HG03108 (cell line): Measurements from ENCODE around the gene ADAM22.

Source experiments
- ATAC-seq: cut with Tn5 transposase; IDR thresholded peaks from one replicate; pipeline ENCODE4 v1.9.1; 2021; ENCODE audit warnings: moderate library complexity; ENCODE audit not compliant: unreplicated experiment

The ADAM22 gene

DNA sequence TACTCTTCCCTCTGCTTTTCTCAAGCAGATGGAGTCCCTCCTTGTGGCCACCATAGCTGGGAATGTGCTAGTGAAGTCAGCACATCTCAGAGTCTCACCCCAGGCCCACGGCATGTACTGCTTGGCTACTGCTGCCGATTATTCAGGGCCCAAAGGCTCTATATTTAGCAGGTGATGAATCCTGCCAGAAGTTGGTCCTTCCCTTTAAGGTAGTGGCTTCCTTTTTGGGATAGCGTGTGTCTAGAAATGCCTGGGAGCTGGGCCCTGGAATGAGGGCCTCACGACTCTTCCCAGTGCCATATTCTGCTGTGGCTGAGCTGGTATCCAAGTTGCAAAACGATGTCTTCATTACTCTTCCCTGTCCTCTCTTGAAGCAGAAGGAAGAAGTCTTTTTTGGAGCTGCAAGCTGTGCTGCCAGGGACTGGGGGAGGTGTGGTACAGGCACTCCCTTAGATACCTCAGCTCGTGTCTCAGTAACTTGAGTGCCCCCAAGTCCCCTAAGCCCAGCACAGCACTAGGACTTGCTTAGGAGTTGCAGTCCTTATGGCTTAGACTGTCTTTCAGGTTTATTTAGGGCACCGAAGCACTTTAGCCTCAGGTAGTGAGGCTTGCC, 100.1 kb downstream of the ADAM22 start:
- no peak for ATAC-seq

DNA sequence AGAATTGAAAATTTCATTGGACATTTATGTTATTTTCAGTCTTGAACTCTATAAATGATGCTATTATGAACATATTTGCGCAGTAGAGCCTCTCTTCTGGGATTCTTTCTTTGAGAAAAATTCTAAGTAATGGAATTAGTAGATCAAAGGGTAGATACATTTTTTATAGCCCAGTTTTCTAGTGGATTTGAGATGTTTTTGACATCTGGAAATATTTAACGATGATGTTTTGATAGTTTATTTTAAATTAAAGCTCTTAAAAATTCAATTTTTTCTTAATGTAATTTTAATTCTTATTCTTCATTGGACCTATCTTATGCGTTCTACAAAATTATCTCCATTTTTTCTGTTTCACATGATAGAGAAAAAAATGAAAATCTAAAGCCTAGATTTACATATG, 103.0 kb downstream of the ADAM22 start:
- ATAC-seq: no peak

DNA sequence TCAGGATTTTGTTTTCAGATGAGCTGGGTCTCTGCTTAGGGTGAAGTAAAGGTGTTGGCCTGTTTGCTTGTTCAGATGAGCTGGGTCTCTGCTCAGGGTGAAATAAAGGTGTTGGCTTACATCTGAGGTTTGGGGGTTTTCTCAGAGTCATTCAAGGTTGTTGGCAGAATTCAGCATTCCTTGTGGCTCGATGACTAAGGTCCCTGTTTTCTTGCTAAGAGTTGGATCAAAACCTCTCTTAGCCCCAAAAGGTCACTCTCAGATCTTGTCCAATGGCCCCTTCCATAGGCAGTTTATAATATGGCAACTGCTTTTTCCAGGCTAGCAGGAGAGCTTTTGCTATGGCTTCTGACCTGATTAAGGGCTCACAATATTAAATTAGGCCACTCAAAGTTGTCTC, 106.6 kb downstream of the ADAM22 start:
- no peak for ATAC-seq

DNA sequence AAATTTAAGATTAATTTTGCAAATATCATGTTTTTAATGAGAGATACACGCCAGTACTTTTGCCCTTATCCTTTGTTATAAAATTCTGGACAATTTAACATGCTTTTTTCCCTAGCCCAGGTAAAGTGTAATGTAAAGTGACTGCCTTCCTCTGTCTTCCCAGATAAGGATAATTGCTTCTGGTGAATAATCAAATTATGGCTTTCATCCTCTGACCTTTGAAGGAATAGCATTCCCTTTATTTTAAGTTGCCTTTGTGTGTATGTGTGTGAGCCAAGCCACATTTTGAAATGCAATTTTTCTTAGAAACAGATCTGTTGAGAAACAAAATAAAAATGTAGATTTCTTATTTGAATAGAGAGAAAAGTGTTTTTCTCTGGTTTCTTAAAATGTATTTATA, 107.5 kb downstream of the ADAM22 start:
- ATAC-seq: no peak

DNA sequence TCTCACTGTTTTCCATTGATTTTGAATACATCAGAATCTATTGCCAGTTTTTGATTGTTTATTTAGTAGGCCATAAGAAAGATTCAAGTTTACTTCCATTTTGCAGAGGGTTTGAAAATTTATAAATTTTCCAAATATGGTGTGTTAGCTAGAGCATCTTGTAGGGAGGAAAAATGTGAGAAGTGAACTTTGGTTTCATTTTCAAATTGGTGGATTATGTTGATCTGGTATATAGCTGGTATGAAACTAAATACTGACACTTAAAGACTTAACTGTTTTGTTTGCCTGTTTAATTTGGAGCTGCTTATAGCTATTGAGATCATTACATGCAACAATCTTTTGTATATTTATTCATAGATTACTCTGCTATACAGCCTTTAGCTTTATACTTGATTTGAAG, 108.1 kb downstream of the ADAM22 start:
- ATAC-seq: no peak

DNA sequence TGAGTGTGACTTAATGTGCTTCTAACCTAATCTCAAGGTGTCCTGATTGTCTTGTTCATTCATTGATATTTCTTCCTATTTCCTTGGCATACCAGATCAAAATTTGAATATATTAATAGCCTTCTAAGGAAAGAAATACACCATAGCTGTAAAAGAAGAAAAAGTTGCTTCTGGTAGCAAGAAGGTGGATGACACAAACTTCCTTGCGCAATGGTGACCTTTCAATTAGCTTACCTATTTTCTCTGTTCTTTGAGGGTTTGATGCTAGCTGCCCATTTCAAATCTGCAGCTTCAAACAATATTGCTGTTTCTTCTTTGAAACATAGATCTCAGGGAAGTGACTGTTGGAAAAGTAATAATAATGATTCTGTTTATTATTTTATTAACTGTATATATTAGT, 108.8 kb downstream of the ADAM22 start:
- ATAC-seq: no peak

DNA sequence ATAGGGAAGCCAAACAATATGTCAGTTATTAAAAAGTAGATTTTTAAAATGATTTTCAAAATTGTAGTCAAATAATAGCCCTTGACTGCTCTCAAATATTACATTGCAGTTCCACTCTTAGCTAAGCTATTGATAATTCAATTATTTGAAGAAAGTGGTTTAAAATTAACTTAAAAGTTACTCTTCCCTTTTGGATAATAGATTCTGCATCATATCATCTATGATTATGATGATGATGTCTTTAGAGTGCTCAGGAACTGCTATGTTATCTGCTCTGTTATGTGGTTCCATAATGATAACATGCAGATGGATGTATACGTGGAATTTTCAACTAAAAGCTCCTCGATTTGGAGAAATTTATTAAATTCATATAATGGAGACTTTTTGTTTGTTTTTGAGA, 110.0 kb downstream of the ADAM22 start:
- ATAC-seq: no peak

DNA sequence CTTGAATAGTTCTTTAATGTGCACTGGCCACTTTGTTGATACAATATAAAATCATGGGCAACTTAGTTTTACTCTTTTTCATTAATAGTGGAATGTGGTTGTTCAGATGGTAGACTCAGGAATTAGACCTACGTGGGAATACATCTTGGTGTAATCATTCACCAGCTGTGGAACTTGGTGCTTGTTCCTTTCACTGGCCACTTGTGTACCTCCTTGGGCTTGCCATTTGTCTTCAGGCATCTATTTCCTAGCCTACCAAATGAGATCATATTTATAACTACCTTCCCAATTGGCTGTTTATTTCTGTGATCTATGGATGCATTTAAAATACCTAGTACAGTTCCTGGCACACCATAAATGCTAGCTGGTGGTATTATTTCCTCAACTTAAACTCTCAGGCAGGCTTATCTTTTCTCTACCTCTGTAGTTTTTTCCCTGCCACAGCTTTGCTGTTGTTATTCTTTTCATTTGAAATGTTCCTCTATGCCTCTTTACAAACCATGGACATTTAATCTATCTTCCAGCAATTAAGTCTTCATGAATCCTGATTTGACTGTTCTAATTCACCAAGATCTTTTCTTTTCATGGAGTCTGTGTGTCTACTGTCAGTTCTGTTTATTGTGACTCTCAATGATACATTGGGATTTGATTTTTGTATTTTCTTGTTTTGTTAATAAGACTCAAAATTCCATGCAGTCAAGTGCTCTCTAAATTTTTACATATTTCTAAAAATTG, 113.0 kb downstream of the ADAM22 start:
- ATAC-seq: no peak

DNA sequence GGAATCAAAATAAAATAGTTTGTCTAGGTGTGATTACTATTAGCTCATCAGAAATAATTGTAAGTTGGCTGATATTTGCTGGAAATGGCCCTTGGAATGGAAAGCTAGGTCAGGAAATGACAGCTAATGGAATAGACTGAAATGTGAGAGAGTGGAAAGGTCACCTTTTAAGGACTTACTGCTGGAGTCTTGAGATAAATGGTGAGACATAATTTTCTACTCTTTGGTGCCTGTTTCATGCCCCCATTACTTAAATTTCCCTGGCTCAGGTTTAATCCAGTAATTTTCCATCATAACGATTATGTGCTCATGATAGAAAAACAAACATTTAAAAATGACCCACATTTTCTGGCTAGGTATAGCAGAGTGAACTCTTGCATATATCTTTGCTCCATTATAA, 123.6 kb downstream of the ADAM22 start:
- ATAC-seq: no peak

DNA sequence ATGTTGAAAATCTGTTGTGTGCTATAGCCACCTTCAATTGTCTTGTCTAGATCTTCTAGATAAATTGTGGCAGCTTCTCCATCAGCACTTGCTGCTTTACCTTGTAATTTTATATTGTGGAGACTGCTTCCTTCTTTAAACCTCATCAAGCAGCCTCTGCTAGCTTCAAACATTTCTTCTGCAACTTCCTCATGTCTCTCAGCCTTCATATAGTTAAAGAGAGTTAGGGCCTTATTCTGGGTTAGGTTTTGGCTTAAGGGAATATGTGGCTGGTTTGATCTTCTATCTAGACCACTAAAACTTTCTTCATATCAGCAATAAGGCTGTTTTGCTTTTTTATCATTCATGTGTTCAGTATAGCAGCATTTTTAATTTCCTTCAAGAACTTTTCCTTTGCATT, 128.2 kb downstream of the ADAM22 start:
- ATAC-seq: no peak

DNA sequence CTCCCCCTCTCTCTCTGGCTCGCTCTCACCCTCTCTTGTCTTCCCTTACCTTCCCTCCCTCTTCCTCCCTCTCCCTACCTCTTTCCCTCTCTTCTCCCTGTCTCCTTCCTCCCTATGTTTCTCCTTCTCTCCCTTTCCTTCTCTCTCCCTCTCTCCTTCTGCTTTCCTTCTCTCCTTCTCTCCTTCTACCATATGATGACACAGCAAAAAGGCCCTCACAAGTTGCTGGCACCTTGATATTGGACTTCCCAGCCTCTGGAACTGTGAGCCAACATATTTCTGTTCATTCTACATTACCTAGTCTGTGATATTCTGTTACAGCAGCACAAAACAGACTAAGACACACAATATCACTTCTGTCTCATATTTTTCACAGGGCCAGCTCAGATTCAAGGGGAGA, 135.0 kb downstream of the ADAM22 start:
- no peak for ATAC-seq

DNA sequence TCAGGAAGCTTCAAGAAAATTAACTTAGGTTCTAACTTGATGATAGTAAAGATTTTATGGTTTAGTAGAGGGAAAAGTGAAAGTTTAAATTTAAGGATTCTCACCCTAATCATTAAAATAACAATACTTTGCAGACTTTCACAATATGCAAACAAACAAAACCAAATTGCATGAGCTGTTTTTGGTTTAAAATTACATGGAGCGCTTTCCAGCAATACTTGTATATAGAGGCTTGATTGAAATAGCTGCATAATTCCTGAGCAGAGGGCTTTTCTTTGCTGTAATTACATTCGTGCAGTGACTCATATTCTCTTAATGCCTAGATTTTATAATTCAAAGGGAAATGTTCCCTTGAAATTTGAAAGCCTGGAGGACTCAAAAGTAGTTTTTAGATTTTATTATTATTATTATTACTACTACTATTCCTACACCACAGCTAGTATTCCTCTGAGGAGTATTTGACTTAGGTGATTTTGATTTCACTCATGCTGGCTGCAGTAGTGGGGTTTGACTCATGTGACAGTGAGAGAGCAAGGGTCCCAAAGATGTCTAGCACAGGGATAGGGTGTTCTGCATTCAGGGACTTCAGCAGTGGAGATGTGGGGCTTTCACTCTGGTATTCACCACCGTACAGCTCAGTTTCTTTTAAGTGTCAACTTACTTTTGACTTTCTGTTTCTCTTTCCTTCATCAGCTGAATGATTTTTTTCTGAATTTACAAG, 138.1 kb downstream of the ADAM22 start:
- peak; percentile 91 for ATAC-seq

DNA sequence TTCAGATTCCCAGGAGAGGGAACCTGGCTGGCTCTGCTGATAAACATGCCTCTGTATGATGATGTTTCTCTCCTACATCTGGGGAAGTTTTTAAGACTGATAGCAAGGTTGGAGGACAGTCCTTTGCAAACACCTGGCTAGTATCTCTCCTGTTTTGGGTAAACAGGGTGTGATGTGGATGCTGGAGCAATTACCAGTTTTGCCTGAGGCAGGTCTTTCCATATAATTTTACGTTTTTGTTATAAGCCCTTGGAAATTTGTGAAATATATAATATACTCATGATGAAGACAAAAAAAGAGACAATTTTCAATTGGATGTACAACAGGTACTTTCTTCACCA, 138.6 kb downstream of the ADAM22 start:
- no peak for ATAC-seq

DNA sequence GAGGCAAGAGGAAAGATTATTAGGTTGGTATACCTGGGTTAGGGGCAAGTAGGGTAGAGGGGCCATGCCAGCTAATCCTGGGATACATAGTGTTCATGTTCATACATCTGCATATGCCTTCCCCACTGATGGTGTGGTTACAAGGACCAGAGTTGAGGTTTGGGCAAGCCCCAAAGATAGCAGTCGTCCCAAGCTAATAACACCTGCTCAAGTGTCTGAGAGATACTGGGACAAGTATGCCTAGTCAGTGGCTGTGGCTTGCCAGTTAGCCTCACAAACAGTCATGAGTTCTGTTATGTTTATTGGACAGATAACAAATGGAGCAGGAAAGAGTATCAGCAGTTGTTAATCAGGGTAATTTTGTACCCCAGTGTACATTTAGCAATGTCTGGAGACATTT, 139.6 kb downstream of the ADAM22 start:
- no peak for ATAC-seq

DNA sequence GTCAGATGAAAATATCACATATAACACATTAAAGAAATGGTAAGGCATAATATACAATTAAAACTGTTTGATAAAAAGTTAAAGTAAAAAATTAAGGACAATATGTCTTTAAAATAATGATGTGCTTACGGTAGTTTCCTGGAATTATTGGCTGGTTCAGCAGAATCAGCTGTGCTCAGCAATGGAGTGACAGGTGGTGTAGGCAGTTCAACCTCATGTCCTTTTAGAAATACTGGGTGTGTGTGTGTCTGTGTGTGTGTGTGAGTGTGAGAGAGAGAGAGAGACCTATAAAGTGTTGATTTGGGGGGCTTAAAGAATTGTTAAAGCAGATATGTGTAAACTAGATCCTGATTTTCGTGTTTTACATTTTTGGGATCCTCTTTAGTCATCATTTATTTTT, 141.2 kb downstream of the ADAM22 start:
- no peak for ATAC-seq

DNA sequence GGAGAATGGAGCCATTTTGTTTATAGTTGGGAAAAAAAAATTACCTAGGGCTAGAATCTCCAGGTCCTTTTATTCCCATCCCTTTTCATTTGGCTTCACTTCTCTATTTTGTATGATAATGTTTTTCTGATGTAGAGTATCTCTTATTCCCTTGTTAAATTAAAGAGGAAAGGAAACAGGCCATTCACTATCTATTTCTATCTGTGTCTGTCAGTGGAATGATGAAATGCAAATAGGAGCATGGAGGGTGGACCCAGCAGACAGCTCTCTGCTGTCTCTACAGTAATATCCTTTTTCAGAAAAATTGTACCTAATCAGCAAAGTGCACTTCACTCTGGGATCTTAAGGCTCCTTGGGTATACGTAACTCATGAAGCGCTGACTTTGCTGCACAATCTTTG, 149.8 kb downstream of the ADAM22 start:
- ATAC-seq: no peak

DNA sequence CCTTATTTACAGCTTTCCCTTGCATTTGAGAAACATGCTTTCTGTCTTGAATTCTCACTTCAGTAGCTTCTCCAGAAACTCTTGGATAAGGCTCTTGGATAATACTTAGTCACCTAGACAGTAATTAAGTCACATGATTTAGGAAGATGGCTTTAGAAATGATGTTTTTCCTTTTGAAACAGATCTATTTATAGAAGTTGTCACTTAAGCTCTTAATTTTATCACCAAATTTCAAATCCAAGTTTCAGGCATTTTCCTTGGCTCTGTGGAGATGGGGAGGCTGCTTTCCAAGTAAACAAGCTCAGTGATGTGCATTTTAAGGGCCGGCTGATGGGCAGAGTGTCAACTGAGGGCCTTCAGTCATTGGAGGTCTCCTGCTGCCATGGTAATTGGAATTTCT, 155.5 kb downstream of the ADAM22 start:
- no peak for ATAC-seq

DNA sequence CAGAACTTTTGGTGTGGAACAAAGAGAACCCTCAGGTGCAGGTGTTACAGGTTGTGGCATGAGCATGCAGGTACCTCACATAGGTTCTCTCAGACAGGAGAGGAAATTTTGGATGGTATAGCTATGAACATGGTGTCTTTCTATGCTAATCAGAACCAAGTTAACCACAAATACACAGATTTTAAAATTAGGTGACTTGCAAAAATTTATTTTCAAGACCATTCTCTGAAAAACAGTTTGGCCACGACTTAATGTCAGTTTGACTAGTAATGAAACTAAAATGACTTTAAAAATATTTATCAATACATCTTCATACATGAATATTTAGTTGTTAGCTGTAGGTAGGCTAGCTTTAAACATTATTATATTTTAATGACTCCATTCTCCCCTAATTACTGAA, 156.2 kb downstream of the ADAM22 start:
- ATAC-seq: no peak

DNA sequence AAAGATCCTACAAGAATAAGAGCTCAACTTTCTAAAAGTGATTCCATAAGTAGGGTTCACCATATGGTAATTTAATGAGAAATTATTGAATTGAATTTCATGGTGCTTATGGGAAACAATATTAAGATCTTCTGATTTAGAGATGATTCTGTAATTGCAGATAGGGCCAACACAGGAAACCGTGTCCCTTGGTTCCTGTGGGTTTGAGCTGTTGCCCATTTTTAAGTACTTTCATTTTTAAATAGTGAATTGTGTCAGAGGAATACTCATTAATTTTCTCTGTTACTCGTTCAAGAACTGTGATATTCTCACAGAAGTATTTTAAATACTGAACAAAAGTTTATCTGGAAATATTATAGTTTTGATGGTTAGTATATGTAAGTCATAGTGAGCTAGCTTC, 156.6 kb downstream of the ADAM22 start:
- no peak for ATAC-seq

DNA sequence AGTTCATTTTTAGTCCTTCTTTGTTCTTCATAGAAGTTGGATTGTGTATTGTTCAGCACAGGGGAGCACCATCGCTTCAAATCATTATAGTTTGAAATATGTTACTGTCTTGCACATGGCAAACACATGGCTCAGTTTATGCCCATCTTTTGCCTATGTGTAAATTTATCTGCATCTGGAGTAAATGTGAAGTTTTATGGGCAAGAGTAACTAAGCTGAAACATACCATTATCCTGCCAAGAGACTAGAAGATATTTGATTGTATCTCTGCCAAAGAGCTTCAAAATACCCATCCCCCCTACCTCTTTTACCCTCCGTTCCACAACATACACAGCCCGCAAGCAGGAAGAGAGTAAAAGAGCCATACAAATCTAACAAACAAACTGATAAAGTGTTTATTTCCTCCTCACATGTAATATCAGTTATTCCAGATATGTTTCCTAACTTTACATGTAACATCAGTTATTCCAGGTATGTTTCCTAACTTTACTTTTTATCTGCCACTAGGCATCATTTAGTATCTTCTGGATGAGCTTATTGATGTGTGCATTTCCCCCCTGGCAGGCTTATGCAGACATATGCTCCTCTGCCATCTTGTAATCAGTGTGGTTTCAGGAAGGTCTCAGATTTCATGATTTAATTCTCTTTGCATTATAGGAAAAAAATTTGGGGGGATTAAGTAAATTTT, 158.1 kb downstream of the ADAM22 start:
- no peak for ATAC-seq

DNA sequence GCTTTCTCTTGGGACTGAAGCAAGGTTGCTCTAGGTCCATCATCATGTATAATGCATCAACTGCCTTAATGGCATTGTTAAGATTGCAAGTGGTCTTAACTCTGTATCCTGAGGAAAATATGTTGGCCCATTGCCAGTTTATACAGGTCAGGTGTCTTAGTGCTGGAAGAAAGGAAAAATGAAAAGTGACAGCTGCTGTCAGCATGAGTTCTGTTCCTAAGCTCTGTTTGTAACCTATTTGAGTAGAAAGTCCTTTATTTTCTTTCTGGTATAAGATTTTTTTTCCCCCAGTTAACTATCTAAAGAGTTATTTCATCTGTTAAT, 158.6 kb downstream of the ADAM22 start:
- no peak for ATAC-seq

DNA sequence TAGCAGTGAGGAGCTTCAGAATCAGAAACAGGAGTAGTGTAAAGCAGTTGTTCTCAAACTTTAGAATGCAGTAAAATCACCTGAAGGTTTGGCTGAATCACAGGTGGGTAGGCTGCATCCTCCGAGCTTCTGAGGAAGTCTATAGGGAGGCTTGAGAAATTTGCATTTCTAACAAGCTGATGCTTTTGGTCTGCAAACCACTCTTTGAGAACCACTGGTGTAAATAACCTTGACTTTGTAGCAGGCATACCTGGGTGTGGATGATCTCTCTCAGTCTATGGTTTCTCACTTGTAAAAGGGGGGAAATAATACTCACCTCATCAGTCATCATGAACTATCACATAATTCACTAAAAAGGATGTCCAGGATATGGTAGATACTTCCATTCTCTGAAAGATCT, 167.7 kb downstream of the ADAM22 start:
- no peak for ATAC-seq
